GM18873 (cell line): ENCODE results near the gene PLEKHH3.
"Not testable (repeated sequence)": the region's sequence is repeated elsewhere in the genome, so short reads cannot be mapped to it uniquely, and the experiment has no call there.

Source experiments
- ATAC-seq: cut with Tn5 transposase; IDR thresholded peaks from one replicate; pipeline ENCODE4 v1.9.1; 2021; ENCODE audit warnings: mild to moderate bottlenecking, moderate library complexity, moderate number of reproducible peaks; ENCODE audit not compliant: unreplicated experiment, low FRiP score

PLEKHH3 gene

GRCh38 chr17:42647778-42648177 is 29.0 kb downstream of the PLEKHH3 start:
- no peak for ATAC-seq

GRCh38 chr17:42642336-42642735 is 34.5 kb downstream of the PLEKHH3 start:
- no peak for ATAC-seq

- ATAC-seq, result no peak
These were observed 36.7 kb downstream of the PLEKHH3 start for GRCh38 chr17:42640121-42640520.

GRCh38 chr17:42639525-42640113 is 37.2 kb downstream of the PLEKHH3 start:
- ATAC-seq, result no peak

DNA sequence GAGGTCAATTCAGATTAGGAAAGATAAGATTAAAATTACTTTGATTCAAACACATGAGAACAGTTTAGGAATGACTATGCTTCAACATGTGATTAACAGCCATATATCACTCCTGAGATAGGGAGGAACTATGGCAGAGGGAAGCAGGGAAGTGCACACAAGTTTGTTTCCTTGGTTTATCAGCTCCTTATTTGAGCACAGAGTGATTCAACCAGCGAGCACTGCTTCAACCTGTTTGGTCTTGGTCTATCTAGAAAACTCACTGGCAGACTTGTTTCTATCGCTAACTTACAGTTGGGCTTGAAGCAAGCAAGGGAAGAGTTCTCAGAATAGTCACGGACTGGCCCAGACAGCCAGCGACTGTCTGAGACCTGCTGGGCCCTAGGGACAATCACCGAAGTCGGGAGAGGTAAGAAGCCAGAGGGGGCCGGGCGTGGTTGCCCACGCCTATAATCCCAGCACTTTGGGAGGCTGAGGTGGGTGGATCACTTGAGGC is 43.8 kb downstream of the PLEKHH3 start:
- ATAC-seq, result no peak

DNA sequence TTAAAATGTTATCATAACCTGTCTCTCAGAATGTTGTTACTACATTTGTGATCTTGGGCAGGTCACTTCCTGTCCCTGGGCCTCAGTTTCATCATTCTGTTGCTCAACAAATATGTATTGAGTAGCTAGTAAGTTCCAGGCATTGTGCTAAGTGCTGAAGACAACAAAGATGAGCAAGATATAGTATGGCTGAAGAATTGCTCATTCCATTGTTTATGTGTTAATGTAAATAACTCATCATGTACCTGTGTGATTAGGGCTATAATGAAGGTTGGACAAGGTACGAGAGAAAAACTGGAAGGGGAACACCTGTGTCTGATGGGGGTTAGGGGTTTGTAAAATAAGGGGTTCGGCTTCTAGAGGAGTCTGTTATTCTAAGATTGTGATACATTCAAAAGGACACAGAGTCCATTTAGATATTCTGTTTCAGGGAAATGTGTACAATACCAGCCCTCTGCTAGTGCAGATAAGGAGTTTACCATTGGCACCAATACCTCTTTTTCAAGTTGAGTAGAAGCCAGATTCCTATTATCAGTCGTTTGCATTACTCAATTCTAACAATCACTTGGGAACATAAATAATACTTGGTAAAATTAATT is 47.3 kb downstream of the PLEKHH3 start:
- no peak for ATAC-seq

- not testable (repeated sequence) for ATAC-seq
These were observed 49.6 kb downstream of the PLEKHH3 start for GRCh38 chr17:42627032-42627764.

DNA sequence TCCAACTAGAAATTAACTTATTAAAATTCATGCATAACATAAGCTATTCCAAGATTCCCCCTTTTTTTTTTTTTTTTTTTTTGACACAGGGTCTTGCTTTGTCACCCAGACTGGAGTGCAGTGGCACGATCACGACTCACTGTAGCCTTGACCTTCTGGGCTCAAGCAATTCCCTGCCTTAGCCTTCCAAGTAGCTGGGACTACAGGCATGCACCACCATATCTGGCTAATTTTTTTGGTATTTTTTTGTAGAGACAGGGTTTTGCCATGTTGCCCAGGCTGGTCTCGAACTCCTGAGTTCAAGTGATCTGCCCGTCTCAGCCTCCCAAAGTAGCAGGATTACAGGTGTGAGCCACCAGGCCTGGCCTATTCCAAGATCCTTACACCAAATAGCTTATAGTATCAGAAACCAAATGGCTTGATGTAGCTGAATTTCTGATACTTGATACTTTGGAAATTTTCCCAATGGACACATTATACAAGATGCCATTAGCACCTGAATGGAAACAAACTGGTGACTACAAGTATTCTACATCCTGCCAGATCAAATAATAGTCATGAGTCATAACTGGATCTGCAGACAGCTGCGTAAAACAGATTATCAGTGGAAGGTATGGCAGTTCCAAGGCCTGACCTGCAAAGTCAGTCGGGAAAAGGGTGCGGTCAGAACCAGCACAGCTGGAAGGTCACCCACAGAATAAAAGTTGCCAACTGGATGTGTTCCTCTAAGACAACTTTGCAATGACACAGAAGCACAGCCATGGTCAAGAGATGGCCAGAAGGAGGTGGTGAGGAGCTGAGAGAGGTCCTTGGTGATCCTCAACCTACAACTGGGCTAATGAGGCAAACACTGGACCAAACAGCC is 52.8 kb downstream of the PLEKHH3 start:
- ATAC-seq, result no peak

DNA sequence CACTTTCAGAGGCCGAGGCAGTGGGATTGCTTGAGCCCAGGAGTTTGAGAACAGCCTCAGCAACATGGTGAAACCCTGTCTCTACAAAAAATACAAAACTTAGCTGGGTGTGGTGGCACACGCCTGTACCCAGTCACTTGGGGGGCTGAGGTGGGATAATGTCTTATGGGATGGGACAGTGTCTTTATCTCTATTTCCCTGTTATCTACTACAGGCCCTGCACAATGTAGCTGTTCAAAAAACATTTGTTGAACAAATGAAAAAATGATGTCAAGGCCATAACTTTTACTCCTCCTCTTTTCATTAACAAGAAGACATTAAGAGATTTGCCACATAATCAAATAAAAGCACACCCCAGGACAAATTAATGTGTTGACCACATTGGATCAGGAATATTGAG is 53.5 kb downstream of the PLEKHH3 start:
- no peak for ATAC-seq

- not testable (repeated sequence) for ATAC-seq
These were observed 54.8 kb downstream of the PLEKHH3 start for GRCh38 chr17:42621987-42622386.

GRCh38 chr17:42618442-42619150 is 58.2 kb downstream of the PLEKHH3 start:
- ATAC-seq, result peak; percentile 58

- ATAC-seq, result peak; percentile 25
These were observed 58.8 kb downstream of the PLEKHH3 start for GRCh38 chr17:42617956-42618431.
